GM12892 (cell line): ENCODE data around the gene CDK1.

Source experiments
- DNase-seq: peaks from one replicate; pipeline ENCODE4 v3.0.0; 2011; ENCODE audit not compliant: insufficient read length
- FAIRE-seq: peaks from 2 replicates; lab custom pipeline; 2011; peaks lifted over from hg19 to GRCh38; lab: Jason Lieb, UNC
- POLR2A ChIP-seq: IDR thresholded peaks from 2 replicates; pipeline ENCODE4 v1.6.1; 2011; ENCODE audit warnings: low read depth, low read length, control low read depth
- POLR2AphosphoS5 ChIP-seq: IDR thresholded peaks from 2 replicates; pipeline ENCODE4 v1.6.1; 2011; ENCODE audit warnings: low read depth, low read length, control low read depth
- TAF1 ChIP-seq: IDR thresholded peaks from 2 replicates; pipeline ENCODE4 v1.6.1; 2011; ENCODE audit warnings: low read depth, mild to moderate bottlenecking, control low read depth, low read length, borderline replicate concordance

The CDK1 gene

GRCh38 chr10:60747817-60748469, 30.3 kb upstream of the CDK1 start:
- FAIRE-seq: no peak
- no peak for TF ChIP-seq POLR2A
- no peak for TF ChIP-seq TAF1
- TF ChIP-seq POLR2AphosphoS5: no peak

DNA sequence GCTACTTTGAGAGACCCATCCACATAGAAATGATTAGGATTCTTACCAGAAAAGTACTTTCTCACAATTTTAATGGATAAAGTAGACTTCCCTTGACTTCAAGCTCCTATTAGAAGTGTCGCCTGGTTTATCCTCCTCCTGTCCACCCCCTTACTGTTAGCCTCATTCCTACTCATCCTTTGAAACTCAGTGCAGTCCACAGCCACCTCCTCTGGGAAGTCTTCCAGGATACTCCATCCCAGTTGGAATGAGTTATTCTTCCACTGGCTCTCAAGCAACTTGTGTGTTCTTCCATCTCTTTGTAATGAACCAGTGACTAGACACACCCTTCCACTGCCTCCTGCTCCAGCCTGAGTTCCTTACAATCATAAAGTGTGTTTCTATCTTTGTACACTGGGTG, 25.1 kb upstream of the CDK1 start:
- FAIRE-seq: no peak
- DNase-seq: no peak
- no peak for TF ChIP-seq POLR2AphosphoS5
- TF ChIP-seq TAF1: no peak
- no peak for TF ChIP-seq POLR2A

More at GRCh38 chr10:60747817-60748469, 30.3 kb upstream of the CDK1 start:
- DNase-seq: no peak

GRCh38 chr10:60753817-60754216, 24.5 kb upstream of the CDK1 start:
- no peak for DNase-seq
- TF ChIP-seq POLR2A (no peak), POLR2AphosphoS5 (no peak), TAF1 (no peak)
- FAIRE-seq: no peak

DNA sequence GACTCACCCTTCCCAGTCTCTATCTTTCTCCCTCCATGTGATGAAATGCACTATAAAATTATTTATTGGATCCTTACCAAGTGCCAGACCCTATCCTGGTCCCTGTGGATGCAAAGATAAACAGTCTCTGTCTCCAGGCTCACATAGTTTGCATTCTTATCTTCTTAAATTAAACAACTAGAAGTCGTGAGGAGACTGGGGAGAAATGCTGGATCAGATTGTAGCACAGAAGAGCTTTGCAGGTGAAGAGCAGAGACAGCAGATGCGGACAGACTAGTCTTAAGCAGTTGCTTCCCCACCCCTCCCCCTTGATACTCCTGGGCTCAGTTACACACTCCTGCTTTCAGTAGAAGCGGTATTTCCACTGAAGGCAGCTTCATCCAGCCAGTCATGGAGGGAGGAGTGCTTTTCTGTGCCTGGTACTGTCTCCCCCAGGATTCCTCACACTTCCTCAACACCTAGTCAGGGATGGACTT, 20.8 kb upstream of the CDK1 start:
- DNase-seq: no peak
- FAIRE-seq: no peak
- TF ChIP-seq POLR2A: no peak
- no peak for TF ChIP-seq TAF1
- TF ChIP-seq POLR2AphosphoS5: no peak

GRCh38 chr10:60759181-60759580, 19.1 kb upstream of the CDK1 start:
- no peak for TF ChIP-seq POLR2AphosphoS5
- no peak for TF ChIP-seq TAF1
- TF ChIP-seq POLR2A: no peak
- FAIRE-seq (no peak), DNase-seq (no peak)

DNA sequence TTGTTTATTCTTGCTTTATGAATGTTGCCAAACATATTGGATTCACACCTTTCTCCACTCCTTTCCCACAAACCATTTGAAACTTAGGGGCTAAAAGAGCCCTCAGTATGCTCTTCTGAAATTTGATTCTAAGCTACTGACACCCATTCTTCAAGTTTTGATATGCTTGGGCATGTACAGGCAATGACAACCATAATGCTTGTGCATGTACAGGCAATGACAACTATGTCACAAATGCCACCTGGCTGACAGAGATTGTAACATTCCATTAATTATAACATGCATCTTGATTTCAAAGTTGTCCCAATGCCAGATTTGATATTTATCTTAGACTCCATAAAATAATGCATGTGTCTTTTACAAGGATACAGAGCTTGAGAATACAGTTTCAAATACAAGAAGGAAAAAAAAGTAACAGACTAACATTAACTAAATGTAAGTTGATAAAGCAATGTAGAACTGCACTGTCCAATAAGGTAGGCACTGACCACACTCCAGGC, 17.5 kb upstream of the CDK1 start:
- FAIRE-seq (no peak), DNase-seq (no peak)
- TF ChIP-seq POLR2AphosphoS5: no peak
- no peak for TF ChIP-seq TAF1
- TF ChIP-seq POLR2A: no peak

GRCh38 chr10:60762554-60762953, 15.7 kb upstream of the CDK1 start:
- TF ChIP-seq POLR2A: no peak
- no peak for TF ChIP-seq POLR2AphosphoS5
- TF ChIP-seq TAF1: no peak
- FAIRE-seq (no peak), DNase-seq (no peak)

- DNase-seq (no peak), FAIRE-seq (no peak)
- TF ChIP-seq POLR2AphosphoS5: no peak
- no peak for TF ChIP-seq TAF1
- no peak for TF ChIP-seq POLR2A
These were observed 10.9 kb upstream of the CDK1 start for GRCh38 chr10:60767424-60767823.

DNA sequence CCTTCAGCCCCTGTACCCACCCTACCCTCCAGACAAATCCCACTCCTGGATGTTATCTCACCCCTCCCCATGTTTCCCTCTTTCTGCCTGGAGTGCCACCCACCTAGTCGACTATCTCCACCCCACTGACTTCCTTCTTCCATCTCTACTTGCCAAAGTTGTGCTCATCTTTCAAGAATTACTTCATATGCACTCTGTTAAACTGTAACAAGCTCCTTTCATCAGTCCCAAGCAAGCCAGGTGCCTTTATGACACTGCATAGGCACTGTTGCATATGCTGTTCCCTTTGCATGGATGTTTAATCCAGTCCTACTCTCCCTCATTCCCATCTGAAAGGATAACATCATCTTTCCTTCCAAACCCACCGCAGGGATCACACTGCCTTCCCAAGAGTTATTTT, 8.9 kb upstream of the CDK1 start:
- FAIRE-seq: no peak

GRCh38 chr10:60777696-60778213, 523 bp upstream of the CDK1 start:
- no peak for TF ChIP-seq POLR2AphosphoS5
- no peak for TF ChIP-seq TAF1
- no peak for TF ChIP-seq POLR2A
- no peak for FAIRE-seq
- no peak for DNase-seq

More for the DNA sequence above, 8.9 kb upstream of the CDK1 start:
- TF ChIP-seq POLR2AphosphoS5 (no peak), TAF1 (no peak), POLR2A (no peak)
- no peak for DNase-seq

- DNase-seq (no peak), FAIRE-seq (no peak)
- no peak for TF ChIP-seq POLR2A
- TF ChIP-seq TAF1: no peak
- TF ChIP-seq POLR2AphosphoS5: no peak
These were observed 906 bp downstream of the CDK1 start for GRCh38 chr10:60778971-60779796.

DNA sequence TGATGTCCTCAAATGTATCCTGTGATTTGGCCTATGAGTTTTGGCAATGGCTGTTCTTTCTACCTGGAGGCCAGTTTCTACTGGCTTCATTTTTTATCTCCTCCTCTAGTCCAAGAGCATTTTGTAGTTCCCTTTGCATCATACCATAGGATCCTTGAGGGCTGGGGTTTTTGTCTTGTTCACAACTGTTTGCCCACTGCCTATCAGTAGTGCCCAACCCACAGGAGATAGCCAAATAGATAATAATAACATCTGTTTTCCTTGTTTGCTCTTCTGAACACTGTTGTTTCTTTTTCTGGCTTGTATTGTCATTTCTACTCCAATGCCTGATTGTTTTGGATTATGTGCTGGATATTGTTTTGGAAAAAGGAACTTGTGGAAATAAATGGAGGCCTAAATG, 3.4 kb downstream of the CDK1 start:
- FAIRE-seq (no peak), DNase-seq (no peak)
- TF ChIP-seq TAF1 (no peak), POLR2AphosphoS5 (no peak), POLR2A (no peak)
